HepG2 (cell line): ENCODE data around the gene USP30. TPM values are rescaled to one million over a fixed set of nuclear protein-coding genes. Genes with fewer than 3 reads are reported as not detected.

ENCODE experiments used
- ARNT2 ChIP-seq: sonication (generic); formaldehyde crosslinking; IDR thresholded peaks from 2 replicates; pipeline ENCODE4 v1.8.0; 2022; ENCODE audit warnings: mild to moderate bottlenecking, low read depth, missing genetic modification reagents, moderate library complexity
- FOXA3 ChIP-seq: IDR thresholded peaks from 2 replicates; pipeline ENCODE4 v1.6.1; 2016; ENCODE audit warnings: missing genetic modification reagents, missing compliant biosample characterization
- PTBP1 ChIP-seq: fragments of 200-400 bp; formaldehyde crosslinking; IDR thresholded peaks from 2 replicates; pipeline ENCODE4 v1.6.1; 2018; ENCODE audit warnings: low read length, low read depth; ENCODE audit not compliant: poor library complexity, severe bottlenecking
- RBM39 ChIP-seq: fragments of 200-400 bp; formaldehyde crosslinking; IDR thresholded peaks from one replicate; pipeline ENCODE4 v1.6.1; 2018; ENCODE audit warnings: antibody characterized with exemption, mild to moderate bottlenecking, low read depth, low read length; ENCODE audit not compliant: poor library complexity, severe bottlenecking
- RXRB ChIP-seq: IDR thresholded peaks from 2 replicates; pipeline ENCODE4 v1.6.1; 2016; ENCODE audit warnings: borderline replicate concordance, missing genetic modification reagents, missing compliant biosample characterization
- SOX13 ChIP-seq, 3 experiments: fragments of 450-650 bp in 1 of 3; sonication (generic) in 1 of 3; formaldehyde crosslinking in 1 of 3; IDR thresholded peaks in 2 of 3; conservative IDR thresholded peaks in 1 of 3; 2 replicates each; pipeline versions ENCODE4 v1.5.0 to v1.6.1; 2016 to 2020; ENCODE audit warnings: antibody characterized with exemption in 1 of 3, mild to moderate bottlenecking in 1 of 3, missing compliant biosample characterization in 1 of 3, missing genetic modification reagents in 1 of 3, moderate library complexity in 1 of 3
- TBP ChIP-seq: sonication (generic); formaldehyde crosslinking; IDR thresholded peaks from 2 replicates; pipeline ENCODE4 v1.5.0; 2020; ENCODE audit warnings: missing genetic modification reagents
- TEAD2 ChIP-seq: sonication (generic); formaldehyde crosslinking; IDR thresholded peaks from 2 replicates; pipeline ENCODE4 v1.9.0; 2021; ENCODE audit warnings: missing genetic modification reagents
- ZBTB7B ChIP-seq: sonication (generic); formaldehyde crosslinking; IDR thresholded peaks from 2 replicates; pipeline ENCODE4 v1.4.0; 2020; ENCODE audit warnings: missing genetic modification reagents
- ZNF232 ChIP-seq: sonication (generic); formaldehyde crosslinking; IDR thresholded peaks from 2 replicates; pipeline ENCODE4 v1.4.0; 2020; ENCODE audit warnings: missing genetic modification reagents, borderline replicate concordance
- ZNF430 ChIP-seq: sonication (generic); formaldehyde crosslinking; IDR thresholded peaks from 2 replicates; pipeline ENCODE4 v1.9.0; 2021; ENCODE audit warnings: mild to moderate bottlenecking, missing genetic modification reagents
- ZNF639 ChIP-seq: conservative IDR thresholded peaks from 2 replicates; pipeline ENCODE4 v1.6.1; 2018; ENCODE audit warnings: missing genetic modification reagents
- ZNF747 ChIP-seq: sonication (generic); formaldehyde crosslinking; IDR thresholded peaks from 2 replicates; pipeline ENCODE4 v1.8.1; 2023; ENCODE audit warnings: missing genetic modification reagents, mild to moderate bottlenecking, borderline replicate concordance
- ZNF761 ChIP-seq: sonication (generic); formaldehyde crosslinking; conservative IDR thresholded peaks from 2 replicates; pipeline ENCODE4 v1.4.0; 2020; ENCODE audit warnings: mild to moderate bottlenecking, missing genetic modification reagents
- ZNF879 ChIP-seq: sonication (generic); formaldehyde crosslinking; IDR thresholded peaks from 2 replicates; pipeline ENCODE4 v1.8.1; 2023; ENCODE audit warnings: missing genetic modification reagents
- ZSCAN20 ChIP-seq: sonication (generic); formaldehyde crosslinking; IDR thresholded peaks from 2 replicates; pipeline ENCODE4 v1.4.0; 2020; ENCODE audit warnings: missing genetic modification reagents, mild to moderate bottlenecking, borderline replicate concordance
- polyA plus RNA-seq, 8 experiments: library from polyadenylated mRNA; depleted of rRNA in 3 of 8; stranded (reverse) in 7 of 8; unstranded in 1 of 8; fragments of >200 nt; fragmentation: Illumina TruSeq in 4 of 8; extraction: Trizol in 4 of 8; gene quantifications; 2 replicates each; pipeline versions ENCODE4 v1.2.1 to v1.2.3, GENCODE V29; 2011 to 2016; ENCODE audit warnings: low read depth in 4 of 8, missing spikeins in 1 of 8, mixed read lengths in 1 of 8; ENCODE audit not compliant: insufficient read depth in 1 of 8
- total RNA-seq, 5 experiments: library from RNA; depleted of rRNA; stranded (reverse); fragments of >200 nt; fragmentation: Illumina TruSeq; extraction: Trizol; gene quantifications; 2 replicates each; pipeline ENCODE4 v1.2.3, GENCODE V29; 2016; ENCODE audit warnings: low read depth in 1 of 5
- TF ChIP-seq, protein P1 (sequence below): sonication (generic); formaldehyde crosslinking; IDR thresholded peaks from 2 replicates; pipeline ENCODE4 v1.8.1; 2023; ENCODE audit warnings: missing genetic modification reagents, mild to moderate bottlenecking, borderline replicate concordance
- TF ChIP-seq, protein P2 (sequence below): sonication (generic); formaldehyde crosslinking; IDR thresholded peaks from 2 replicates; pipeline ENCODE4 v1.8.0; 2022; ENCODE audit warnings: low read depth, missing genetic modification reagents
- TF ChIP-seq, protein P3 (sequence below): sonication (generic); formaldehyde crosslinking; IDR thresholded peaks from 2 replicates; pipeline ENCODE4 v1.4.0; 2020; ENCODE audit warnings: missing genetic modification reagents
- TF ChIP-seq, protein P4 (sequence below): sonication (generic); formaldehyde crosslinking; IDR thresholded peaks from 2 replicates; pipeline ENCODE4 v1.8.0; 2022; ENCODE audit warnings: mild to moderate bottlenecking, missing genetic modification reagents, moderate library complexity
- TF ChIP-seq, protein P5 (sequence below): sonication (generic); formaldehyde crosslinking; IDR thresholded peaks from 2 replicates; pipeline ENCODE4 v1.8.0; 2022; ENCODE audit warnings: missing genetic modification reagents, low read depth, mild to moderate bottlenecking, borderline replicate concordance

USP30 gene
- total and polyA plus RNA-seq, 2 of the 13 experiments (the other 11 are each of a cell fraction or from before 2014, with no cell fraction given), result 11.2 to 20.8 TPM

GRCh38 chr12:109116611-109116949 is 64.2 kb downstream of the USP30 start (continued):
- TF ChIP-seq ZNF639 (CRISPR knock-in tag), result no peak
- TF ChIP-seq, protein P1, sequence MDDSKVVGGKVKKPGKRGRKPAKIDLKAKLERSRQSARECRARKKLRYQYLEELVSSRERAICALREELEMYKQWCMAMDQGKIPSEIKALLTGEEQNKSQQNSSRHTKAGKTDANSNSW, result no peak
- TF ChIP-seq, protein P2, sequence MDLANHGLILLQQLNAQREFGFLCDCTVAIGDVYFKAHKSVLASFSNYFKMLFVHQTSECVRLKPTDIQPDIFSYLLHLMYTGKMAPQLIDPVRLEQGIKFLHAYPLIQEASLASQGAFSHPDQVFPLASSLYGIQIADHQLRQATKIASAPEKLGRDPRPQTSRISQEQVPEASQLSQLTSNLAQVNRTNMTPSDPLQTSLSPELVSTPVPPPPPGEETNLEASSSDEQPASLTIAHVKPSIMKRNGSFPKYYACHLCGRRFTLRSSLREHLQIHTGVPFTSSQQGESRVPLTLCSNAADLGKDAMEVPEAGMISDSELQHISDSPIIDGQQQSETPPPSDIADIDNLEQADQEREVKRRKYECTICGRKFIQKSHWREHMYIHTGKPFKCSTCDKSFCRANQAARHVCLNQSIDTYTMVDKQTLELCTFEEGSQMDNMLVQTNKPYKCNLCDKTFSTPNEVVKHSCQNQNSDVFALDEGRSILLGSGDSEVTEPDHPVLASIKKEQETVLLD, result no peak
- TF ChIP-seq, protein P3, sequence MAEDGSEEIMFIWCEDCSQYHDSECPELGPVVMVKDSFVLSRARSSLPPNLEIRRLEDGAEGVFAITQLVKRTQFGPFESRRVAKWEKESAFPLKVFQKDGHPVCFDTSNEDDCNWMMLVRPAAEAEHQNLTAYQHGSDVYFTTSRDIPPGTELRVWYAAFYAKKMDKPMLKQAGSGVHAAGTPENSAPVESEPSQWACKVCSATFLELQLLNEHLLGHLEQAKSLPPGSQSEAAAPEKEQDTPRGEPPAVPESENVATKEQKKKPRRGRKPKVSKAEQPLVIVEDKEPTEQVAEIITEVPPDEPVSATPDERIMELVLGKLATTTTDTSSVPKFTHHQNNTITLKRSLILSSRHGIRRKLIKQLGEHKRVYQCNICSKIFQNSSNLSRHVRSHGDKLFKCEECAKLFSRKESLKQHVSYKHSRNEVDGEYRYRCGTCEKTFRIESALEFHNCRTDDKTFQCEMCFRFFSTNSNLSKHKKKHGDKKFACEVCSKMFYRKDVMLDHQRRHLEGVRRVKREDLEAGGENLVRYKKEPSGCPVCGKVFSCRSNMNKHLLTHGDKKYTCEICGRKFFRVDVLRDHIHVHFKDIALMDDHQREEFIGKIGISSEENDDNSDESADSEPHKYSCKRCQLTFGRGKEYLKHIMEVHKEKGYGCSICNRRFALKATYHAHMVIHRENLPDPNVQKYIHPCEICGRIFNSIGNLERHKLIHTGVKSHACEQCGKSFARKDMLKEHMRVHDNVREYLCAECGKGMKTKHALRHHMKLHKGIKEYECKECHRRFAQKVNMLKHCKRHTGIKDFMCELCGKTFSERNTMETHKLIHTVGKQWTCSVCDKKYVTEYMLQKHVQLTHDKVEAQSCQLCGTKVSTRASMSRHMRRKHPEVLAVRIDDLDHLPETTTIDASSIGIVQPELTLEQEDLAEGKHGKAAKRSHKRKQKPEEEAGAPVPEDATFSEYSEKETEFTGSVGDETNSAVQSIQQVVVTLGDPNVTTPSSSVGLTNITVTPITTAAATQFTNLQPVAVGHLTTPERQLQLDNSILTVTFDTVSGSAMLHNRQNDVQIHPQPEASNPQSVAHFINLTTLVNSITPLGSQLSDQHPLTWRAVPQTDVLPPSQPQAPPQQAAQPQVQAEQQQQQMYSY (CRISPR knock-in tag), result no peak
- no peak for TF ChIP-seq ZNF747 (CRISPR knock-in tag)
- TF ChIP-seq ZSCAN20, result no peak
- TF ChIP-seq ZNF879 (CRISPR knock-in tag), result no peak
- no peak for TF ChIP-seq PTBP1
- no peak for TF ChIP-seq TBP (CRISPR knock-in tag)
- TF ChIP-seq RBM39, result no peak
- no peak for TF ChIP-seq ARNT2 (CRISPR knock-in tag)
- TF ChIP-seq FOXA3 (CRISPR knock-in tag), result no peak
- no peak for TF ChIP-seq RXRB (CRISPR knock-in tag)
- TF ChIP-seq, protein P4, sequence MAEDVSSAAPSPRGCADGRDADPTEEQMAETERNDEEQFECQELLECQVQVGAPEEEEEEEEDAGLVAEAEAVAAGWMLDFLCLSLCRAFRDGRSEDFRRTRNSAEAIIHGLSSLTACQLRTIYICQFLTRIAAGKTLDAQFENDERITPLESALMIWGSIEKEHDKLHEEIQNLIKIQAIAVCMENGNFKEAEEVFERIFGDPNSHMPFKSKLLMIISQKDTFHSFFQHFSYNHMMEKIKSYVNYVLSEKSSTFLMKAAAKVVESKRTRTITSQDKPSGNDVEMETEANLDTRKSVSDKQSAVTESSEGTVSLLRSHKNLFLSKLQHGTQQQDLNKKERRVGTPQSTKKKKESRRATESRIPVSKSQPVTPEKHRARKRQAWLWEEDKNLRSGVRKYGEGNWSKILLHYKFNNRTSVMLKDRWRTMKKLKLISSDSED (CRISPR knock-in tag), result no peak
- TF ChIP-seq, protein P5, sequence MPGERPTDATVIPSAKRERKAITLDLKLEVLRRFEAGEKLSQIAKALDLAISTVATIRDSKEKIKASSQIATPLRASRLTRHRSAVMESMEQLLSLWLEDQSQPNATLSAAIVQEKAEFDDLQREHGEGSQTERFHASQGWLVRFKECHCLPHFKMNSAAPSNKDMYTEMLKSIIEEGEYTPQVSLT (CRISPR knock-in tag), result no peak
- TF ChIP-seq ZNF761 (CRISPR knock-in tag), result no peak
- no peak for TF ChIP-seq ZNF430 (CRISPR knock-in tag)
- TF ChIP-seq ZNF232, result peak; percentile 33; the same call in 1 of the 2 replicates
- TF ChIP-seq TEAD2 (CRISPR knock-in tag), result no peak
- TF ChIP-seq ZBTB7B (CRISPR knock-in tag), result 0 out of 2 replicates have a peak, but pooled peaks have one; percentile 27
- no peak for TF ChIP-seq SOX13 (IDR thresholded peaks at IDR 0.05)
- TF ChIP-seq SOX13 (CRISPR knock-in tag; conservative IDR thresholded peaks at IDR 0.05 in 1 of 2, IDR thresholded peaks at IDR 0.05 in 1 of 2), result no peak
